OCI-LY3 (cell line): ENCODE data around the gene DGAT2.

ENCODE experiments used
- H2AFZ ChIP-seq: fragments of 200-600, 300-600 bp; shearing (Covaris generic); 2 replicates; pipeline ENCODE4 v1.6.0; 2014; ENCODE audit warnings: antibody characterized with exemption, low read depth, low read length
- H3K27ac ChIP-seq: fragments of 200-600, 300-600 bp; sonication (generic); 2 replicates; pipeline ENCODE4 v1.5.1; 2014; ENCODE audit warnings: mild to moderate bottlenecking, low read length, moderate library complexity, mixed read lengths
- H3K27me3 ChIP-seq: fragments of 200-600, 300-600 bp; sonication (generic); 2 replicates; pipeline ENCODE4 v1.6.1; 2014; ENCODE audit warnings: low read depth, low read length, mixed read lengths
- H3K36me3 ChIP-seq: fragments of 200-600, 300-600 bp; sonication (generic); replicated peaks from 2 replicates; pipeline ENCODE3; 2014; ENCODE audit warnings: low read depth, low read length, mixed read lengths
- H3K4me1 ChIP-seq: fragments of 300-600, 200-600 bp; sonication (generic); 2 replicates; pipeline ENCODE4 v1.6.1; 2014; ENCODE audit warnings: low read length, mixed read lengths
- H3K4me2 ChIP-seq: fragments of 200-600, 300-600 bp; sonication (generic); 2 replicates; pipeline ENCODE4 v1.6.1; 2014; ENCODE audit warnings: low read length, mixed read lengths
- H3K4me3 ChIP-seq: fragments of 300-600, 200-600 bp; sonication (generic); 2 replicates; pipeline ENCODE4 v1.5.1; 2014; ENCODE audit warnings: antibody characterized with exemption, mild to moderate bottlenecking, low read length, moderate library complexity
- H3K79me2 ChIP-seq: fragments of 300-600, 200-600 bp; shearing (Covaris generic); 2 replicates; pipeline ENCODE4 v1.6.1; 2014; ENCODE audit warnings: mild to moderate bottlenecking, low read length, mixed read lengths
- H3K9ac ChIP-seq: fragments of 300-600, 200-600 bp; shearing (Covaris generic); 2 replicates; pipeline ENCODE4 v1.6.0; 2014; ENCODE audit warnings: mild to moderate bottlenecking, low read length, moderate library complexity
- H3K9me3 ChIP-seq: fragments of 200-600, 300-600 bp; shearing (Covaris generic); 2 replicates; pipeline ENCODE4 v1.6.1; 2014; ENCODE audit warnings: low read length, mixed read lengths; ENCODE audit not compliant: insufficient read depth
- H4K20me1 ChIP-seq: fragments of 200-600, 300-600 bp; sonication (generic); 2 replicates; pipeline ENCODE4 v1.6.1; 2016; ENCODE audit warnings: low read length, mixed read lengths; ENCODE audit not compliant: insufficient read depth
- EZH2phosphoT487 ChIP-seq: fragments of 200-600 bp; shearing (Covaris generic); IDR thresholded peaks from 2 replicates; pipeline ENCODE4 v1.6.1; 2018; ENCODE audit warnings: antibody characterized with exemption, mixed run types, low read depth
- TF ChIP-seq, protein P1 (sequence below): fragments of 200-600, 300-600 bp; sonication (generic); IDR thresholded peaks from 2 replicates; pipeline ENCODE4 v1.5.1; 2014; ENCODE audit warnings: antibody characterized with exemption, low read length, low read depth

DGAT2 gene

GRCh38 chr11:75789521-75789920 is 20.9 kb downstream of the DGAT2 start:
- peaks cover 20% of the 10 kb centered on the region for H3K4me1 ChIP-seq
- no peaks in the 10 kb centered on the region for H3K9me3 ChIP-seq
- no peaks in the 10 kb centered on the region for H3K27me3 ChIP-seq
- TF ChIP-seq EZH2phosphoT487 = no peak
- TF ChIP-seq, protein P1, sequence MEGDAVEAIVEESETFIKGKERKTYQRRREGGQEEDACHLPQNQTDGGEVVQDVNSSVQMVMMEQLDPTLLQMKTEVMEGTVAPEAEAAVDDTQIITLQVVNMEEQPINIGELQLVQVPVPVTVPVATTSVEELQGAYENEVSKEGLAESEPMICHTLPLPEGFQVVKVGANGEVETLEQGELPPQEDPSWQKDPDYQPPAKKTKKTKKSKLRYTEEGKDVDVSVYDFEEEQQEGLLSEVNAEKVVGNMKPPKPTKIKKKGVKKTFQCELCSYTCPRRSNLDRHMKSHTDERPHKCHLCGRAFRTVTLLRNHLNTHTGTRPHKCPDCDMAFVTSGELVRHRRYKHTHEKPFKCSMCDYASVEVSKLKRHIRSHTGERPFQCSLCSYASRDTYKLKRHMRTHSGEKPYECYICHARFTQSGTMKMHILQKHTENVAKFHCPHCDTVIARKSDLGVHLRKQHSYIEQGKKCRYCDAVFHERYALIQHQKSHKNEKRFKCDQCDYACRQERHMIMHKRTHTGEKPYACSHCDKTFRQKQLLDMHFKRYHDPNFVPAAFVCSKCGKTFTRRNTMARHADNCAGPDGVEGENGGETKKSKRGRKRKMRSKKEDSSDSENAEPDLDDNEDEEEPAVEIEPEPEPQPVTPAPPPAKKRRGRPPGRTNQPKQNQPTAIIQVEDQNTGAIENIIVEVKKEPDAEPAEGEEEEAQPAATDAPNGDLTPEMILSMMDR = no peak
- no peaks in the 10 kb centered on the region for H3K79me2 ChIP-seq
- H3K9ac ChIP-seq = no peak overlapping the region
- no peak overlapping the region for H2AFZ ChIP-seq
- no peak overlapping the region for H3K27ac ChIP-seq
- H4K20me1 ChIP-seq = no peaks in the 10 kb centered on the region
- no peak overlapping the region for H3K4me2 ChIP-seq
- no peak overlapping the region for H3K4me3 ChIP-seq
- H3K36me3 ChIP-seq = peaks cover 14% of the 10 kb centered on the region

DNA sequence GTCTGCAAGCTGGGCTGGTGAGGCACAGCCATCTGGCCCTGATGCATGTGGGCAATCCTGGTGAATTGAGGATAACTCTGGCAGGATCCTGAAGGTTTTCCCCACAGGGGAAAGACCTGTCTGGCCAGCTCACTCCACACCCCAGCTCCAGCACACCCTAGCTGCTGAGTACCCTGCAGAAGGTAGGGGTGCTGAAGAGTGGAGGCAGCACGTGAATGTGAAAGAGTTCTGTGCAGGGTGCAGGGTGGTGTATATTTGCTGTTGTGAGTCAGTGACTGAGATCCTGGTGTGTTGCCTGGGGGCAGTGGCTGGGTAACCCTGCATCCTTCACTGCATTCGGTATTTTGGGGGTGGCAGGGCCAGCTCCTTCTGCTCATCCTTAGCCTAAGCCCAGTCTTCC is 22.4 kb downstream of the DGAT2 start:
- Histone ChIP-seq H3K79me2 (no peaks in the 10 kb centered on the region), H3K36me3 (peaks cover 8% of the 10 kb centered on the region), H2AFZ (no peak overlapping the region), H3K27ac (no peak overlapping the region), H3K4me3 (no peak overlapping the region), H3K27me3 (no peaks in the 10 kb centered on the region), H3K9ac (no peak overlapping the region), H3K4me1 (peaks cover 9% of the 10 kb centered on the region), H3K4me2 (no peak overlapping the region), H3K9me3 (no peaks in the 10 kb centered on the region), H4K20me1 (no peaks in the 10 kb centered on the region)
- TF ChIP-seq EZH2phosphoT487 = no peak
- TF ChIP-seq, protein P1 = no peak

DNA sequence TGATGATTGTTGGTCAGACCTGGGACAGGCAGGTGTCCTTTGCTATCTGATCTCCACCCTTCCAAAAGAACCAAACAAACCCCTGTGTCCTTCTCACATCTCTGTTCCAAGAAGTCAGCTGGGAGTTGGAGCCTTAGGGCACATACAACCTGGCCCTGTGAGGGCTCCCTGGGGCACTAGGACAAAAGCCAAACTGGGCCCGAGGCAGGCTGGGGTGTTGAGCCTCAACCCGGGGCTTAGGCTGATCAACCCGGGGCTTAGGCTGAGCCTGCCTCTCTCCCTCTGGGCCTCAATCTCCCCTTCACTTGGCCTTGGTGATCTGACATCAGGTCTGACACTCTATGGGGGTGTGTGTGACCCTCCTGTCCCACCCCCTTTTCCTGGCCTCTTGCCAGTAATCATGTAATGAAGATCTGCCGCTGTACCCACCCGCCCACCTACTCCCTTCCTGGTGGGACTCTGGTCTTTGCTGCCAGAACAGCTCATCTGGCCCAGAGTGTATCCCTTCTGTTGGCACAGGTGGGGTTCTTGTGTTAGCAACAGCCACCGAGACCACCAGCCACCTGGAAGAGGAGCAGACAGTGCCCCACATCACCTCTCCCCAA is 23.7 kb downstream of the DGAT2 start:
- Histone ChIP-seq H3K79me2 (no peaks in the 10 kb centered on the region), H3K4me1 (no peaks in the 10 kb centered on the region), H3K4me2 (no peak overlapping the region), H3K27ac (no peak overlapping the region), H3K36me3 (peaks cover 16% of the 10 kb centered on the region), H2AFZ (no peak overlapping the region), H3K9ac (no peak overlapping the region), H3K4me3 (no peak overlapping the region), H4K20me1 (no peaks in the 10 kb centered on the region), H3K27me3 (no peaks in the 10 kb centered on the region), H3K9me3 (no peaks in the 10 kb centered on the region)
- TF ChIP-seq, protein P1 = no peak
- no peak for TF ChIP-seq EZH2phosphoT487

DNA sequence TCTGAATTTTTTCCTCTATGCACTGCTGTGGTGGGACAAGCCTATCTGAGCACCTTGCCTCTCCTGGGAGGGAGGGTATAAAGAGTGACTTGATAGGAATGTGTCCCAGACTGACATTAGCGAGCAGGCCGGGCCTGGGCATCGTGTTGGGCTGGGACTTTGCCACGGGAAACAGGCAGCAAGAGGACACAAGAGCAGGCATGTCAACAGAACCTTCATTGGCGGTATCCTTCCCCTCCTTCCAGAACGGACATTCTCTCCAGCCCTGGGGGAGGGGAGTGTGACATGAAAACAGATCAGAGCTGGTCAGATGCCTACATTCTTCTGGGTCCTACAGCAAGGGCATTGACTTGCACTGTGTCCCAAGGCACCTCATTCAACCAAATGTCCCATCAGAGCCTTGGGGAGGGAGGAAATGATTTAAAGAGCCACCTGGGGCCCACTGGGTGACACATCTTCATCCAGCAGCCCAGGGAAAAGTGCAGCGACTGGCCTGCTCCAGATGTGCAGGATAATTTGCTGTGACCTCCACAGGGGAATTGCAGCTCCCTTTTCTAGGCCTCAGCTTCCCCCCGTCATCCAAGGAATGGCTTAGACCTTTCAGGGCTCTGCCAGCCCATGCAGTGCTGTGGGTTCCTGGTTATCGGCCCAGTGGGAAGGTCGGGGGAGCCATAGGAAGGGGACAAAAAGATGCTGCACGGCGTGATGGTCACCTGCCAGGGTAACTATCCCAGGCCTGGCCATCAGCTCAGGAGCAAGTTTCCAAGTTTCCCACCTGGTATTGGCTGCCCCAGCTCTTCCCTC is 24.6 kb downstream of the DGAT2 start:
- no peaks in the 10 kb centered on the region for H3K4me1 ChIP-seq
- no peak overlapping the region for H3K27ac ChIP-seq
- H3K9ac ChIP-seq = no peak overlapping the region
- H3K4me2 ChIP-seq = no peak overlapping the region
- no peak overlapping the region for H3K4me3 ChIP-seq
- H2AFZ ChIP-seq = no peak overlapping the region
- no peaks in the 10 kb centered on the region for H3K79me2 ChIP-seq
- H3K9me3 ChIP-seq = no peaks in the 10 kb centered on the region
- TF ChIP-seq EZH2phosphoT487 = no peak
- TF ChIP-seq, protein P1 = no peak
- no peaks in the 10 kb centered on the region for H3K27me3 ChIP-seq
- peaks cover 21% of the 10 kb centered on the region for H3K36me3 ChIP-seq
- no peaks in the 10 kb centered on the region for H4K20me1 ChIP-seq
